ENCODE measurements around the gene TMEM116. TPM values are rescaled to one million over a fixed set of nuclear protein-coding genes. Genes with fewer than 3 reads are reported as not detected.

The TMEM116 gene
- total RNA-seq, 4 donors from 2014 or later = 3.5 to 8.4 (median 7.5) TPM

GRCh38 chr12:111993292-111994150 is 19.4 kb downstream of the TMEM116 start:
- Histone ChIP-seq H3K36me3 (peaks cover 0 to 8% (median 5%) of the 10 kb centered on the region in 4 donors), H3K27me3 (no peaks in the 10 kb centered on the region), H3K27ac (replicated peaks in 1 of 4) (no peak overlapping the region), H3K9me3 (no peaks in the 10 kb centered on the region), H3K4me3 (no peak overlapping the region), H3K4me1 (peaks cover 0 to 10% (median 0%) of the 10 kb centered on the region in 4 donors)
- intact Hi-C loops (cut with DNase I) = no loop called here
- WGBS = 83% methylated on average over 2 of the region's 2 CpGs
- DNase-seq (ENCODE audit: extremely low spot score) = no peak
- TF ChIP-seq POLR2AphosphoS5 (IDR thresholded peaks at IDR 0.05) (no peak), CTCF (IDR thresholded peaks at IDR 0.05) (no peak), POLR2A (IDR thresholded peaks at IDR 0.05; ENCODE audit: low read depth) (no peak), EP300 (IDR thresholded peaks at IDR 0.05) (no peak)

GRCh38 chr12:111992464-111992863 is 20.5 kb downstream of the TMEM116 start:
- Histone ChIP-seq H3K4me1 (peaks cover 0 to 10% (median 0%) of the 10 kb centered on the region in 4 donors), H3K4me3 (no peak overlapping the region), H3K27ac (replicated peaks in 1 of 4) (no peak overlapping the region), H3K9me3 (no peaks in the 10 kb centered on the region), H3K27me3 (no peaks in the 10 kb centered on the region), H3K36me3 (peaks cover 0 to 8% (median 5%) of the 10 kb centered on the region in 4 donors)
- intact Hi-C loops (cut with DNase I) = no loop called here
- WGBS = 79% methylated on average over 6 of the region's 6 CpGs
- no peak for TF ChIP-seq CTCF (IDR thresholded peaks at IDR 0.05)
- TF ChIP-seq POLR2A (IDR thresholded peaks at IDR 0.05; ENCODE audit: low read depth) = no peak
- no peak for TF ChIP-seq EP300 (IDR thresholded peaks at IDR 0.05)
- no peak for TF ChIP-seq POLR2AphosphoS5 (IDR thresholded peaks at IDR 0.05)
- no peak for DNase-seq (ENCODE audit: extremely low spot score)

GRCh38 chr12:111991946-111992345 is 21.0 kb downstream of the TMEM116 start:
- Histone ChIP-seq H3K4me3 (no peak overlapping the region), H3K27ac (replicated peaks in 1 of 4) (no peak overlapping the region), H3K9me3 (no peaks in the 10 kb centered on the region), H3K4me1 (peaks cover 0 to 10% (median 0%) of the 10 kb centered on the region in 4 donors), H3K36me3 (peaks cover 0 to 8% (median 5%) of the 10 kb centered on the region in 4 donors), H3K27me3 (no peaks in the 10 kb centered on the region)
- 97% methylated on average over 4 of the region's 4 CpGs for WGBS
- DNase-seq (ENCODE audit: extremely low spot score) = no peak
- no peak for TF ChIP-seq POLR2A (IDR thresholded peaks at IDR 0.05; ENCODE audit: low read depth)
- no peak for TF ChIP-seq EP300 (IDR thresholded peaks at IDR 0.05)
- no peak for TF ChIP-seq POLR2AphosphoS5 (IDR thresholded peaks at IDR 0.05)
- TF ChIP-seq CTCF (IDR thresholded peaks at IDR 0.05) = no peak
- intact Hi-C loops (cut with DNase I) = no loop called here

DNA sequence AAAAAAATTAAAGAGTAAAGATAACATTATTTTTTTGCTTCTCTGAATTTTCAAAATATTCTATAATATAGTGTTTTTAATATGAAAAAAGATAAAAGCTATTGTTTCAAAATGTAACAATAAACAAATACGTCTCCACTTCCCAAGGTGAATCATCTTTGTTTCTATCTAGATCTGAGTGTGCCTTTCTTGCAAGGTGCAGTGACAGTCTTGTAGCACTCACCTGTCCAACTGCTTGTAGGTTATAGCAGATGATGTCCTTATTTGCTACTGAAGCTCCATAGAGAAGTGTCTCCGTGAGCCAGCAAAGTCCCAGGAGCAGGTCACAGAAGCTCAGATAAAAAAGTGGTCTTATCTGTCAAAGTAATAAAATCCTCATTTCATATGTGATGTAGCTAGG is 21.4 kb downstream of the TMEM116 start:
- no peaks in the 10 kb centered on the region for H3K9me3 ChIP-seq
- peaks cover 0 to 10% (median 0%) of the 10 kb centered on the region in 4 donors for H3K4me1 ChIP-seq
- H3K36me3 ChIP-seq = peaks cover 0 to 8% (median 5%) of the 10 kb centered on the region in 4 donors
- no peak overlapping the region for H3K27ac ChIP-seq (replicated peaks in 1 of 4)
- DNase-seq (ENCODE audit: extremely low spot score) = no peak
- H3K4me3 ChIP-seq = no peak overlapping the region
- intact Hi-C loops (cut with DNase I) = no loop called here
- TF ChIP-seq POLR2AphosphoS5 (IDR thresholded peaks at IDR 0.05) (no peak), EP300 (IDR thresholded peaks at IDR 0.05) (no peak), POLR2A (IDR thresholded peaks at IDR 0.05; ENCODE audit: low read depth) (no peak), CTCF (IDR thresholded peaks at IDR 0.05) (no peak)
- no peaks in the 10 kb centered on the region for H3K27me3 ChIP-seq
- 75% methylated on average over 2 of the region's 2 CpGs for WGBS
